Measurements from ENCODE around the gene TNRC6C.

GRCh38 chr17:77927777-77928518 is 30.6 kb upstream of the TNRC6C start:
- TF ChIP-seq CTCF (IDR thresholded peaks at IDR 0.05 in 4 of 5, conservative IDR thresholded peaks at IDR 0.05 in 1 of 5) (no peak), POLR2A (IDR thresholded peaks at IDR 0.05) (no peak)
